HG03064 (cell line): Measurements from ENCODE around the gene DGKG.

Experiments used
- ATAC-seq: cut with Tn5 transposase; IDR thresholded peaks from one replicate; pipeline ENCODE4 v1.9.1; 2021; ENCODE audit warnings: low read depth; ENCODE audit not compliant: unreplicated experiment

Gene DGKG

GRCh38 chr3:186119499-186119898 lies 242.5 kb downstream of the DGKG start:
- ATAC-seq: no peak

GRCh38 chr3:186118692-186119091 lies 243.3 kb downstream of the DGKG start:
- ATAC-seq: no peak

- no peak for ATAC-seq
Observed at GRCh38 chr3:186117521-186118134, 244.4 kb downstream of the DGKG start.

GRCh38 chr3:186115239-186115996 lies 246.6 kb downstream of the DGKG start:
- no peak for ATAC-seq

- ATAC-seq: no peak
Observed at GRCh38 chr3:186110975-186111974, 250.8 kb downstream of the DGKG start.

DNA sequence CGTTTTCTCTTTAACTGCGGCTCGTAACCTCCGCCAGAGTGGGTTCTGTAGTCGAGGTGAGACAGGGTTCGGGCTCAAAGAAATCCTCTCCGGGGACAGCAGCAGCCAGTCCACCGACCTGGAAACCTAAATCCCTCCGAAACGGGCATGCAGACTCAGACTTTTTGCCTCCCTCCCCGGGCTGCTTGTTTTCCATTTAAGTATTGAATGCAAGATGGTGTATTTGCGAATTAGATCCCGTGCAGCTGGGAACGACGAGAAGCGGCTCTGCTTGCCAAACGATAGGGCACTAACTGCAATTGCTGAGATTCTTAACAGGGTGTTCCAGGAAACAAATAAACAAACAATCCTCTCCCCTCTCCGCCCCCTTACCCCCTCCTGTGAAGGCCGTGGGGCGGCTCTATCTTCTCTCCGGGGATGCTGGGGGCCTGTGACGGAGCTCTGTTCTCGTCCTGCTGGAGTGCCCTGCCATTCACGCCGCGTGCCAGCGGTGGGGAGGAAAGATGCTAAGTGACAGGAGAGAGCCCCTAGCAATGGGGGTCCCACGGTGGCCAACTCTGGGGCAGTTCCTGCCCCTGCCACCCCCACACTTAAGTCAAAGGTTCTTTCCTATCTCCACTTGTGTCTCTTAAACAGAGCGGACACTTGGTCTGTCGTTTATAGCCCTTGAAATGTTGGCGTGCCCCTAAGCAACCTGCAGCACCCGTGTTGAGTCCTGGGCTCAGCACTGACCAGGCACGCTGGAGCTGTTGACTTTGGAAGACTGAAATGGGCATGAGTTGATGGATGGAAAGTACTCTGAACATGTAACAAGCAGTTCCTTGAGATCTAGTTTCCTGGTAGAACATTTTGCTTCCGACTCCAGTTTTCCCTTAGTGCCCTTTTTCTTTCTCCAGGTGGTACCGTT lies 251.9 kb downstream of the DGKG start:
- no peak for ATAC-seq

DNA sequence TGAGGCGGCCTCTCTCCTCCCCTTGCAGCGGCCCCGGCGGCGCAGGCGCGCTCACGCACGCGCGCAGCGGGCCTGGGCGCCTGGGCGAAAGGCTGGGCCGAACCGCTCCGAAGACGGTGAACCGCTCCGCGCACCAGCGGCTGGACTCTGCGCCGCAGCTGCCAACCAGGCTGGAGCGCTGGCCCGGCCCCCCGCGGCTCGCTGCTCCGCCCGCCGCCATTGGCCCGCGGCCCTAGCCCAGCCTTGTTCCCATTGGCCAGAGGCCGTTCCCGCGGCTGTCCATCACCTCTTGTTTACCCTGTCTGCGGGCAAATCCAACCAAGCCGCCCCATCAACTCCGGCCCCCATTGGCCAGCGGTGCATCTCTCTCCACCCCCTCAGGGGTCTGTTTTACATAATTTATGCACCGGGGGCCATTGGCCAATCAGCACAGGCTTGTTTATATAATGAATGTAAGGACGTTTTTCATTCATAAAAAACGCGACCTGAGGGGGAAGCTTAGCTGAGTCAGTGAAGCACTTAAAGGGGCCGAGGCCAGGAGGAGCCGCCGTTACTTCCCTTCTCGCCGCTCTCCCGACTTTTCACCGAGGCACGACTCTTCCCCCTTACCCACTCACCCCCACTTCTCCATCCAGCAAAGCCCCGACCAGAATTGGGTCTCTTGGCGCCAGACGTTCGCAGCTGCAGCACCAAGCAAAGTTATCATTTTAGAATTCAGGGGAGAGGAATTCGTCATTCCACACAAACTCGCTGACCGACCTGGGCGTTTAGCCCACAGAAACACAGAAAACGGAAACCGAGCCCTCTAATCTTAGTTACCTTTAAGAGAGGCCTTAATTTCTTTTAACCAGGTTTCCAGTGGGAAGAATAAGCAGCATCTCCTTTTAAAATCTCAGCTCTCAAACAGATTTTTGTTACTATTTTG lies 252.8 kb downstream of the DGKG start, which contains the start of gene ETV5:
Gene ETV5 (minus strand): TSS at position 149 of the 925 bp plus-strand sequence. CDS start 3,221 bp downstream, outside the sequence.
- peak; percentile 96 for ATAC-seq

- no peak for ATAC-seq
Observed at GRCh38 chr3:186108106-186108940, 253.7 kb downstream of the DGKG start.

- no peak for ATAC-seq
Observed at GRCh38 chr3:186107215-186108105, 254.6 kb downstream of the DGKG start.

GRCh38 chr3:186105543-186105942 lies 256.5 kb downstream of the DGKG start:
- no peak for ATAC-seq

- no peak for ATAC-seq
Observed at GRCh38 chr3:186102687-186103086, 259.3 kb downstream of the DGKG start.

GRCh38 chr3:186100398-186100797 lies 261.6 kb downstream of the DGKG start:
- ATAC-seq: no peak

GRCh38 chr3:186099178-186099577 lies 262.9 kb downstream of the DGKG start:
- no peak for ATAC-seq

- no peak for ATAC-seq
Observed at GRCh38 chr3:186098740-186099139, 263.3 kb downstream of the DGKG start.

DNA sequence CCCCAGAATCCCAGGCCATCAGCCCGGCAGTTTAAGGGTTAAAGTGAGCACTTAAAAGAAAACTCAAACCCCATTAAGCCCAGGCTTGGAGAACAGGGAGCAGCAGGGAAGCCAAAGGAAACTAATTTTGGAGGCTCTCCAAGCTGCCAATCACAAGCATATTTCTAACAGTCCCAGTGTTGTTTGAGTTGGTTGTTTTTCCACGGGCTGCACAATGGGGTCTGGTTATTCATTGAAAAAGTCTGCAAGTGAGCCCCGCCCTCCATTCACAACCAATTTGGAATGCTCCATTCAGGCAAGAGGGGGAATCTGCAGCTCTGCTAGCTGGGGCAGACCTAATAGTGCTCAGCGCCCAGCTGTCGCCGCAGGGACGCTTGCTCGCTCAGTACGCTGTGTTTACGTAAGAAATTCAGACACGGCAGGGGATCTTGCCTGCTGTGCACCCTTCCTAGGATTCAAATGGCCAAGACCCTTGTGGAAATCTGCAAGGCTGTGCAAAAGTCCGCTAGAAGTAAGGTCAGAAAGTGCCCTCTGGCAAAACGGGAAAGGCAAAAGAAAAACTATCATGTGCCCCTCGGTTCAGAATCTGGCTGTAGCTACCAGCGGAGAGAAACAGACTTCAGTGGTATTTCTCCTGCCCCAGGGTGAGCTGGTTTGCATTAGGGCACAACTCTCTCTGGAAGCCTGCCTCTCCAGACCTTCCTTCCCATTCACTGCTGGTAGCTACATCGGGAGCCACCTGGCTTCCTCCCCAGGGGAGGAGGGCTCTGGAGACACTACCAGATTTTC lies 264.2 kb downstream of the DGKG start:
- no peak for ATAC-seq

- ATAC-seq: no peak
Observed at GRCh38 chr3:186097317-186097662, 264.7 kb downstream of the DGKG start.
